ENCODE results near the gene TRIM51.

GRCh38 chr11:55854704-55855103, 28.4 kb upstream of the TRIM51 start:
- TF ChIP-seq CTCF (IDR thresholded peaks at IDR 0.05) (no peak), POLR2A (IDR thresholded peaks at IDR 0.05) (no peak), POLR2AphosphoS5 (IDR thresholded peaks at IDR 0.05) (no peak)

All from breast epithelium (tissue), 3 donors.